Chondrocyte (in vitro differentiated cells): ENCODE results near the gene CPSF4. TPM values are rescaled to one million over a fixed set of nuclear protein-coding genes. Genes with fewer than 3 reads are reported as not detected.

ENCODE experiments used
- DNase-seq: peaks from one replicate; pipeline ENCODE4 v3.0.0; 2021; ENCODE audit warnings: mixed read lengths, low spot score
- H3K27ac Mint-ChIP-seq: one replicate; pipeline ENCODE4 v1.8.0; 2021; ENCODE audit warnings: mild to moderate bottlenecking, moderate library complexity, mixed read lengths; ENCODE audit not compliant: unreplicated experiment
- H3K27me3 Mint-ChIP-seq: 2 replicates; pipeline ENCODE4 v1.8.0; 2021; ENCODE audit warnings: low read depth, mixed read lengths
- H3K36me3 Mint-ChIP-seq: 2 replicates; pipeline ENCODE4 v1.8.0; 2021; ENCODE audit warnings: low read depth, mixed read lengths
- H3K4me1 Mint-ChIP-seq: 2 replicates; pipeline ENCODE4 v1.8.0; 2021; ENCODE audit warnings: low read depth, mild to moderate bottlenecking, mixed read lengths
- H3K4me3 Mint-ChIP-seq: one replicate; pipeline ENCODE4 v1.8.0; 2021; ENCODE audit warnings: mild to moderate bottlenecking, moderate library complexity, mixed read lengths; ENCODE audit not compliant: unreplicated experiment
- H3K9me3 Mint-ChIP-seq: 2 replicates; pipeline ENCODE4 v1.8.0; 2021; ENCODE audit warnings: low read depth, mixed read lengths
- CTCF ChIP-seq: fragments of 200-600 bp; sonication (generic); IDR thresholded peaks from 2 replicates; pipeline ENCODE4 v1.5.0; 2021; ENCODE audit warnings: antibody characterized with exemption, mild to moderate bottlenecking, moderate library complexity
- total RNA-seq: library from RNA; stranded (reverse); gene quantifications from 3 replicates; pipeline ENCODE4 v1.2.1, GENCODE V29; 2021

The CPSF4 gene
- total RNA-seq, 1 donor from 2014 or later = 36.6 TPM

GRCh38 chr7:99392659-99393354 lies 45.9 kb upstream of the CPSF4 start:
- H3K4me3 Mint-ChIP-seq = peak overlapping the region; percentile 48
- H3K9me3 Mint-ChIP-seq = no peaks in the 10 kb centered on the region
- H3K27ac Mint-ChIP-seq = peak overlapping the region; percentile 57
- peaks cover 19% of the 10 kb centered on the region for H3K36me3 Mint-ChIP-seq
- H3K27me3 Mint-ChIP-seq = no peaks in the 10 kb centered on the region
- TF ChIP-seq CTCF = no peak
- H3K4me1 Mint-ChIP-seq = peaks cover 10% of the 10 kb centered on the region
- DNase-seq = no peak

GRCh38 chr7:99393355-99394187 lies 45.2 kb upstream of the CPSF4 start:
- no peaks in the 10 kb centered on the region for H3K27me3 Mint-ChIP-seq
- no peaks in the 10 kb centered on the region for H3K9me3 Mint-ChIP-seq
- TF ChIP-seq CTCF = no peak
- H3K36me3 Mint-ChIP-seq = peaks cover 17% of the 10 kb centered on the region
- peaks cover 10% of the 10 kb centered on the region for H3K4me1 Mint-ChIP-seq
- H3K27ac Mint-ChIP-seq = peak overlapping the region; percentile 69
- DNase-seq = no peak
- H3K4me3 Mint-ChIP-seq = peak overlapping the region; percentile 48

GRCh38 chr7:99394188-99394502 lies 44.6 kb upstream of the CPSF4 start:
- no peak overlapping the region for H3K4me3 Mint-ChIP-seq
- DNase-seq = no peak

GRCh38 chr7:99395616-99396327 lies 43.0 kb upstream of the CPSF4 start:
- Mint-ChIP-seq H3K4me1 (peaks cover 16% of the 10 kb centered on the region), H3K9me3 (no peaks in the 10 kb centered on the region), H3K4me3 (no peak overlapping the region), H3K27ac (peak overlapping the region; percentile 41), H3K27me3 (no peaks in the 10 kb centered on the region), H3K36me3 (peaks cover 21% of the 10 kb centered on the region)
- DNase-seq = no peak
- TF ChIP-seq CTCF = peak; percentile 14

More at GRCh38 chr7:99394188-99394502, 44.6 kb upstream of the CPSF4 start:
- no peak for TF ChIP-seq CTCF
- peaks cover 20% of the 10 kb centered on the region for H3K36me3 Mint-ChIP-seq
- no peaks in the 10 kb centered on the region for H3K27me3 Mint-ChIP-seq
- H3K4me1 Mint-ChIP-seq = peaks cover 16% of the 10 kb centered on the region
- no peaks in the 10 kb centered on the region for H3K9me3 Mint-ChIP-seq
- H3K27ac Mint-ChIP-seq = no peak overlapping the region
